PC-3 (cell line): ENCODE data around the gene TUBA4A. TPM values are rescaled to one million over a fixed set of nuclear protein-coding genes. Genes with fewer than 3 reads are reported as not detected.
A peak's percentile ranks its signal among the peaks of the same experiment; 100 is the strongest.

Source experiments
- ATAC-seq: fragments of 200-7000 bp; cut with Tn5 transposase; 2 replicates; pipeline ENCODE4 v1.9.1; 2020; ENCODE audit warnings: mild to moderate bottlenecking, moderate library complexity
- BruUV-seq: library from RNA; stranded (reverse); fragments of 400-500 nt; replicated peaks from 2 replicates; lab custom pipeline; 2021; lab: Mats Ljungman, UMichigan
- CTCF ChIA-PET: fragments of 300-600 bp; sonication (Branson Sonifier 250); formaldehyde crosslinking; loops from one replicate; lab custom pipeline; 2022; ENCODE audit warnings: antibody characterized with exemption; lab: Charles Lee
- POLR2A ChIA-PET: fragments of 300-600 bp; sonication (Branson Sonifier 250); formaldehyde crosslinking; loops from one replicate; lab custom pipeline; 2022; ENCODE audit warnings: antibody characterized with exemption; ENCODE audit not compliant: unreplicated experiment; lab: Charles Lee
- DNase-seq: peaks from one replicate; pipeline ENCODE4 v3.0.0-alpha.2; 2015
- H2AFZ ChIP-seq: fragments of 300-600 bp; sonication (generic); 2 replicates; pipeline ENCODE4 v1.6.0; 2016; ENCODE audit warnings: antibody characterized with exemption, low read length
- H3F3A ChIP-seq: fragments of 300-600 bp; sonication (generic); one replicate; pipeline ENCODE4 v1.6.0; 2017; ENCODE audit warnings: antibody characterized with exemption, low read length, control low read depth, mild to moderate bottlenecking; ENCODE audit not compliant: unreplicated experiment
- H3K27ac ChIP-seq: fragments of 300-600 bp; sonication (generic); 2 replicates; pipeline ENCODE4 v1.5.1; 2016; ENCODE audit warnings: mild to moderate bottlenecking, low read length
- H3K27me3 ChIP-seq: fragments of 300-600 bp; sonication (generic); 2 replicates; pipeline ENCODE4 v1.6.1; 2016; ENCODE audit warnings: low read length, mixed read lengths
- H3K36me3 ChIP-seq: fragments of 300-600 bp; sonication (generic); 2 replicates; pipeline ENCODE4 v1.6.1; 2016; ENCODE audit warnings: low read depth, mixed run types, low read length, mixed read lengths
- H3K4me1 ChIP-seq: fragments of 300-600 bp; sonication (generic); 2 replicates; pipeline ENCODE4 v1.5.1; 2016; ENCODE audit warnings: low read length; ENCODE audit not compliant: insufficient read depth
- H3K4me2 ChIP-seq: fragments of 300-600 bp; sonication (generic); 2 replicates; pipeline ENCODE4 v1.6.0; 2016; ENCODE audit warnings: low read length
- H3K4me3 ChIP-seq: fragments of 300-600 bp; sonication (generic); 2 replicates; pipeline ENCODE4 v1.5.1; 2016; ENCODE audit warnings: mild to moderate bottlenecking, low read length, mixed read lengths
- H3K79me2 ChIP-seq: fragments of 300-600 bp; sonication (generic); 2 replicates; pipeline ENCODE4 v1.6.1; 2017; ENCODE audit warnings: low read length, mixed read lengths
- H3K9ac ChIP-seq: fragments of 300-600 bp; sonication (generic); 2 replicates; pipeline ENCODE4 v1.6.0; 2016; ENCODE audit warnings: mild to moderate bottlenecking, low read length
- H3K9me2 ChIP-seq: fragments of 300-600 bp; sonication (generic); replicated peaks from 2 replicates; pipeline ENCODE4 v1.6.1; 2016; ENCODE audit warnings: mixed run types, low read length, mixed read lengths
- H3K9me3 ChIP-seq: fragments of 300-600 bp; sonication (generic); 2 replicates; pipeline ENCODE4 v1.6.1; 2016; ENCODE audit warnings: low read length, mixed read lengths
- H4K20me1 ChIP-seq: fragments of 300-600 bp; sonication (generic); 2 replicates; pipeline ENCODE4 v1.6.1; 2016; ENCODE audit warnings: low read length, mixed read lengths
- CTCF ChIP-seq: fragments of 300-600 bp; sonication (generic); conservative IDR thresholded peaks from 2 replicates; pipeline ENCODE4 v1.5.1; 2017; ENCODE audit warnings: antibody characterized with exemption, low read depth, mild to moderate bottlenecking, low read length
- EZH2 ChIP-seq: fragments of 300-600 bp; sonication (generic); IDR thresholded peaks from one replicate; pipeline ENCODE4 v1.6.1; 2017; ENCODE audit warnings: antibody characterized with exemption, mild to moderate bottlenecking, low read length; ENCODE audit not compliant: unreplicated experiment
- EZH2phosphoT487 ChIP-seq: fragments of 300-600 bp; sonication (generic); IDR thresholded peaks from 2 replicates; pipeline ENCODE4 v1.6.1; 2018; ENCODE audit warnings: mild to moderate bottlenecking, antibody characterized with exemption, low read length, borderline replicate concordance
- intact Hi-C: fragments of 100-400 bp; cut with micrococcal nuclease; formaldehyde crosslinking; loops from 2 replicates; pipeline ENCODE4 v1.9.0; 2023
- total RNA-seq: library from RNA; depleted of rRNA; stranded (reverse); fragments of >200 nt; gene quantifications from 2 replicates; pipeline ENCODE4 v1.2.3, GENCODE V29; 2014

Gene TUBA4A
- total RNA-seq, 1 experiment from 2014 or later = 75.4 TPM

- no TSS peak for BruUV-seq
- POLR2A ChIA-PET = no interaction called here
Measured at GRCh38 chr2:219296142-219296541, 42.4 kb upstream of the TUBA4A start.

GRCh38 chr2:219294356-219295351 is 40.9 kb upstream of the TUBA4A start:
- intact Hi-C loops = loop anchor here (1.0 to 5.0 kb wide), 5 partner anchors 15 to 134 kb away; partner anchors contain the start of genes ABCB6, CNPPD1, DNAJB2 and NHEJ1
- CTCF ChIA-PET = interaction anchor here (0.5 to 2.8 kb wide), 15 partner anchors 15 to 528 kb away, joined by 3 to 39 read pairs (median 6); partner anchors contain the start of genes DNAJB2, DNPEP, GLB1L and STK16
- H3K4me2 ChIP-seq = peak overlapping the region; percentile 91
- H3K9ac ChIP-seq = peak overlapping the region; percentile 75
- POLR2A ChIA-PET = interaction anchor here (0.8 to 1.2 kb wide), 3 partner anchors 16 to 65 kb away, joined by 3 to 5 read pairs (median 3); partner anchors contain the start of genes ANKZF1, ATG9A, DNAJB2 and TUBA4B
- no peaks in the 10 kb centered on the region for H3K27me3 ChIP-seq
- DNase-seq (peak; percentile 93), ATAC-seq (peak; percentile 81)
- H3K4me1 ChIP-seq = peaks cover 20% of the 10 kb centered on the region
- peak overlapping the region; percentile 72 for H3K4me3 ChIP-seq
- H3K79me2 ChIP-seq = no peaks in the 10 kb centered on the region
- H2AFZ ChIP-seq = peak overlapping the region; percentile 96
- no peak overlapping the region for H3K27ac ChIP-seq
- no TSS peak for BruUV-seq
- no peaks in the 10 kb centered on the region for H4K20me1 ChIP-seq
- no peaks in the 10 kb centered on the region for H3K9me2 ChIP-seq
- H3K9me3 ChIP-seq = no peaks in the 10 kb centered on the region
- H3F3A ChIP-seq = no peaks in the 10 kb centered on the region
- TF ChIP-seq EZH2phosphoT487 = no peak
- TF ChIP-seq CTCF = peak; percentile 95
- TF ChIP-seq EZH2 = no peak
- H3K36me3 ChIP-seq = no peaks in the 10 kb centered on the region

More at GRCh38 chr2:219296142-219296541, 42.4 kb upstream of the TUBA4A start:
- Histone ChIP-seq H3K9me2 (no peaks in the 10 kb centered on the region), H3K27me3 (0 out of 2 replicates have a peak, but pooled peaks cover 7% of the 10 kb centered on the region), H3K9ac (no peak overlapping the region), H2AFZ (no peak overlapping the region), H3F3A (no peaks in the 10 kb centered on the region), H3K79me2 (no peaks in the 10 kb centered on the region), H3K4me2 (no peak overlapping the region), H3K27ac (no peak overlapping the region), H4K20me1 (no peaks in the 10 kb centered on the region), H3K36me3 (no peaks in the 10 kb centered on the region), H3K4me1 (peaks cover 15% of the 10 kb centered on the region), H3K9me3 (no peaks in the 10 kb centered on the region), H3K4me3 (no peak overlapping the region)
- ATAC-seq = no peak
- TF ChIP-seq EZH2phosphoT487 (no peak), CTCF (no peak), EZH2 (no peak)
- DNase-seq = no peak
- CTCF ChIA-PET = interaction anchor here (2.8 kb wide), 1 partner anchor 18 kb away, joined by 39 read pairs; the partner anchor contains the start of gene DNAJB2
- intact Hi-C loops = loop anchor here (5.0 kb wide), 1 partner anchor 119 kb away; the partner anchor contains the start of genes CNPPD1 and RETREG2
